ENCODE data around the gene FBRSL1.
"Not testable (repeated sequence)": the region's sequence is repeated elsewhere in the genome, so short reads cannot be mapped to it uniquely, and the experiment has no call there.

FBRSL1 gene

GRCh38 chr12:132471858-132472255 lies 18.1 kb upstream of the FBRSL1 start:
- no peak for FAIRE-seq

GRCh38 chr12:132472386-132472785 lies 17.6 kb upstream of the FBRSL1 start:
- FAIRE-seq, result no peak

DNA sequence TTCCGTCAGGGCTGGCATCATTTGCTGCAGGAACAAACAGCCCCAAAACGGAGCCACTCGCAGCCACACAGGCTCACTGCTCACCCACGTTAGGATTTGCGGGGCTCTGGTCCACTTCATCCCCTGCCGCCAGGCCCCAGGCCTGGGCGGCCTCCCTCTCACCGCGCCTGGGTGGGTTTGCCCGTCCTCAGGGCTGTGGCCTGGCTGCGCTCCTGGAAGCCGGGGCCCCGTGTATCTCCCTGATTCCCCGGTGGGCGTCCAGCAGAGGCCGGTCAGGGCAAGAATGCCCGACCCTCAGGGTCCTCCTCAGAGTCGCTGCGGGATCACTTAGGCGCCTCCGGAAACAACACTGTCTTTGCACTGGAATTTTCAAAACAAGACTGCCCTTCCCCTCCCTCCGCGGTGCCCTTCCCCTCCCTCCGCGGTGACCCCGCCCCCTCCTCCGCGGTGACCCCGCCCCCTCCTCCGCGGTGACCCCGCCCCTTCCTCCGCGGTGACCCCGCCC lies 15.7 kb upstream of the FBRSL1 start:
- FAIRE-seq, result no peak

GRCh38 chr12:132474799-132475303 lies 15.1 kb upstream of the FBRSL1 start:
- FAIRE-seq, result not testable (repeated sequence)

- FAIRE-seq, result no peak
These were observed 14.5 kb upstream of the FBRSL1 start for GRCh38 chr12:132475304-132476037.

- no peak for FAIRE-seq
These were observed 13.9 kb upstream of the FBRSL1 start for GRCh38 chr12:132476038-132476414.

DNA sequence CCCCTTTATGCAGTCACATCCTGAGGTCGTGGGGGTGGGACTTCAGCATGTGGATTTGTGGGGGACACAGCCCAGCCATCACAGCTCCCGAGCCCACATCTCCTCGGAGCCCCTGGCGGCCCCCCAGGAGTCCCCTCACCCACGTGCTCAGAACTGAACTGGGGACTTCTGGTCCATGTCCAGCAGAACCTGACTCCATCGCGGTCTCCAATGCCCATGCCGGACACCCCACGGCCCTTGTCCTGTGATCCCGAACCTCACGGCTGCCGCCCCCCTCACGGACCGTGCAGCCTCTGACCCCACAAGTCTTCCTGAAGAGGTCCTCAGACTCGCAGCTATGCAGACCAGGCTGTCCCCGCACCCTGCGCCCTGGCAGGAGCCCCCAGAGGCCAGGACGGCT lies 13.5 kb upstream of the FBRSL1 start:
- no peak for FAIRE-seq

GRCh38 chr12:132477017-132477702 lies 12.8 kb upstream of the FBRSL1 start:
- FAIRE-seq, result no peak

DNA sequence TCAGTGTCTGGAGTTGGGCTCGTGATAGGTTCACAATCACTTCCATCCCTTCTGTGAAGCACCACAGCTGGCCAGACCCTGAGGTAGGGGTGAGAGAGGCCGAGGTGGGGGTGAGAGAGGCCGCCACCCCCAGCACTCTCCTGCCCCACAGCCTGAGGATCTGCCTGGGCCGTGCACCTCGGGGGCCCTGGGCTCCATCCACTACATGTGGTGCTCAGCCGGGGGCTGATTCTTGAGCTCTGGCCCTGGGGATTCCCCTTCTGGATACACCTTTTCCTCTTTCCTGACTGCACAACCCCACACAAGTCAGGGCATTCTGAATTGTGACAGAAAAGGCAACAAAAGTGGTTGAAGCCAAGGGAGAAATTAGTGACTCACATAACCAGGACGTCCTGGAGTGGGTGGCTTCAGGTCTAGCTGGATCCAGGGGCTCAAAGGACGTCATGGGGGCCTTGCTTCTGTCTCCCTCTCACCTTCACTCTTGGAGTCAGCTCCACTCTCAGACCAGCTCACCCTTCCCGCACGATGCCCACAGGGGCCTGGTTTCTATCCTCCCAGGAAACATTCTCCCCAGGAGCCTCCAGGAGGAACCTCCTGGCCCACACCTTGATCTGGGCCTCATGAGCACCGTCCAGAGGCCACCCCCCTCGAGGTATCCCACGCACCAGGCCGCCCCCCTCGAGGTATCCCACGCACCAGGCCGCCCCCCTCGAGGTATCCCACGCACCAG lies 12.1 kb upstream of the FBRSL1 start:
- no peak for FAIRE-seq

GRCh38 chr12:132478433-132478803 lies 11.5 kb upstream of the FBRSL1 start:
- FAIRE-seq, result no peak

- FAIRE-seq, result no peak
These were observed 11.1 kb upstream of the FBRSL1 start for GRCh38 chr12:132478845-132479244.

GRCh38 chr12:132479291-132479690 lies 10.7 kb upstream of the FBRSL1 start:
- no peak for FAIRE-seq

DNA sequence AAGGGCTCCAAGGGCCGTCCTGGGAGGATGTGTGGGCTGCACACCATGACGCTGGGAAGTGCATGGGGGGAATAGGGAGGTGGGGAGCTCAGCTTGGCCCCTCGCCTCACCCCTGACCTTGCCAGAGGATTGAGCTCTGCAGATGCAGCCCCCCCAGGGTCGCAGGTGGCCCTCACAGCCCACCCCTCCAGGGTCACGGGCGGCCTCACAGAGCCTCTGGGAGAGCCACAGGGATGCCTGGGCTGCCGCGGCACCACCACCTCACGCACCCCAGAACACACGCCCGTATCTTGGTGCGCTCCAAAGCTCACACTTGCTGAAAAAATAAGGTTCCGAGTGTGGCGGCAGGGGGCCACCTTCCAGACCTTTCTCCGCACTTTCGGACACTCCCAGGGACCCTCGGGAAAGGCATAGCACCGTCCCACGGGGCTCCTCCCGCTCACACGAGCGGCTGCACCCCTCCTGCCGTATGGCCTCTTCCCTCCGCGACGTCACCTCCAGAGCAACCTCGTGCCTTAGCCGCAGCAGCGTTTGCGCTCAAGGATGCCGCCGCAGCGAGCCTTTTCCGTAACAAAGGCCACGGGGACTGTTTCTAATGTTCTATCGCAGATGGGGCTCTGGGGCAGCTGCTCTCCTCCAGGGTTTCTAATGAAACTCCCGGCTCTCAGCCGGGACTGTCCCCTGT lies 9.9 kb upstream of the FBRSL1 start:
- FAIRE-seq, result no peak

DNA sequence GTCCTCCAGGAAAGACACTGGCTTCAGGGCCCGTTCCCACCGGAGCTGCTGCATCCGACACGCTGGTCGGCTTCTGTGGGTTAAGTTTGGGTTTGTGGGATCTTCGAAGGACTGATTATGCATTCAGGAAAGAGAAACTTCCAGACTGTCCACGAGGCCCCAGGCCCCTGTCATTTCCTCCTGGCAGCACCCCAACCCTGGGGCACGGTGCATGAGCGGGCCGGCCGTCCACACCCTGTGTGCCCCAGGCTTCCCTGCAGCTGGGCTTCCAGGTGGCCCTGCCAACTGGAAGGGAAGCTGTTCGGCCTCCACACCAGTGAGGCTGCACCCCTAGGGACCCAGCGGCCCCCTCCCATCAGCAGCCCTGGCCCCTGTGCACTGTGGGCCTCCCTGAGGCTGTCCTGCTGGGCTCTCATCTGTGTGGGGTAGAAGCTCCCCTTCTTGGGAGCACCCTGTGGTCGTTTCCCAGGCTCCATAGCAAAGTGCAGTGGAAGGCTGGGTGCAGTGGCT lies 9.3 kb upstream of the FBRSL1 start:
- no peak for FAIRE-seq

- FAIRE-seq, result no peak
These were observed 8.6 kb upstream of the FBRSL1 start for GRCh38 chr12:132481345-132481744.

DNA sequence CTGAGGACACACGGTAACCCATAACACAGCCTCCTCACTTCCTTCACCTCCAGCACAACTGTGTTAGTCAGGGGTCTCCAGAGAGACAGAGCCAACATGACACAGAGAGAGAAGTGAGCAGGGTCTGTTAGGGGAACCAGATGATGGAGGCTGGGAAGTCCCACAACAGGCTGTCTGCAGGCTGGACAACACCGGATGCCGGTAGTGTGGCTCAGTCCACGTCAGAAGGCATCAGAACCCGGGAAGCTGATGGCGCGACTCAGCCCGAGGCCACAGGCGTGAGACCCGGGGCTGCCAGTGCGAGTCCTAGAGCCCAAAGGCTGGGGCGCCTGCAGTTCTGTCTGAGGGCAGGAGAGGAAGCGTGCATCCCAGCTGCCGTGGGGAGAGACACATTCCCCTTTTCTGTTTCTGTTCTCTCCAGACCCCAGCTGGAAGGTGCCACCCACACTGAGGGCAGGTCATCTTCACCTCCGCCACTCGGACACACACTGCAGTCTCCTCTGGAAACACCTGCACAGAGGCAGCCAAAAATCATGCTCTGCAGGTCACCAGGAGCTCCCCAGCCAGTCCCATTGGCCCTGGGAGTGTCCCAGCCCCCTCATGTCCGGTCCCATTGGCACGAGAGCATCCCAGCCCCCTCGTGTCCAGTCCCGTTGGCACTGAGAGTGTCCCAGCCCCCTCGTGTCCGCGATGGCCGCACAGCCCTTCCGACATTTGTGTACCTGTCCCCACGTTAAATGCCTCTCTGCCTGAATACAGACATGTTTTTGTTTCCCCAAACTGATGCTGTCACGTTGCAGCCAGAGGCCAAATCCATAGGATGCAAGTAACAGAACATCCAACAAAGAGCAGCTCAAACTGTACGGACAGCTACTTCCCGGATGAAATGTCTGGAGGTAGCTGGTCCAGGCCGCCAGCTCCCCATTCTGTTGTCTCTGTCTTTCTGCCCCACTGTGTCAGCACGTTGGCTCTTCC lies 7.9 kb upstream of the FBRSL1 start:
- FAIRE-seq, result no peak

DNA sequence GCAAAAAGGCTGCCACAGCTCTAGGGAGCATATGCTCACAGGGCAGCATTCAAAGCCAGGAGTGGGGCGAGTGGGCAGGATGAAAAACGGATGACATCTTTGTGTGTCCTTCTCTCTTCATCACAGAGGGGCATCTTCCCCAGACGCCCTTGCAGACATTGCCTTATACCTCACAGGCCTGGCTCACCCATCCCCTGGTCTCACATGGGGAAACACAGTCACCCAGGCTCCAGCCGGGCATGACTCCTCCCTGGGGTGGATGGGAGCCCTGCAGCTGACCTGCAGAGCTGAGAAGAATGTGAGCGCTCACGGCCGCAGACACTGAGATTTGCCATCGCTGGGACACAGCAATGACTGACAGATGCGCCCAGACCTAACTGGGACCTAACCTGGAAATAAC lies 7.2 kb upstream of the FBRSL1 start:
- no peak for FAIRE-seq

- FAIRE-seq, result no peak
These were observed 6.7 kb upstream of the FBRSL1 start for GRCh38 chr12:132483208-132483607.

- no peak for FAIRE-seq
These were observed 6.3 kb upstream of the FBRSL1 start for GRCh38 chr12:132483612-132484011.

- FAIRE-seq, result no peak
These were observed 5.6 kb upstream of the FBRSL1 start for GRCh38 chr12:132484183-132484890.

GRCh38 chr12:132484891-132485441 lies 5.0 kb upstream of the FBRSL1 start:
- no peak for FAIRE-seq
